ENCODE data around the gene FIZ1.
A peak's percentile ranks its signal among the peaks of the same experiment; 100 is the strongest.

Gene FIZ1

DNA sequence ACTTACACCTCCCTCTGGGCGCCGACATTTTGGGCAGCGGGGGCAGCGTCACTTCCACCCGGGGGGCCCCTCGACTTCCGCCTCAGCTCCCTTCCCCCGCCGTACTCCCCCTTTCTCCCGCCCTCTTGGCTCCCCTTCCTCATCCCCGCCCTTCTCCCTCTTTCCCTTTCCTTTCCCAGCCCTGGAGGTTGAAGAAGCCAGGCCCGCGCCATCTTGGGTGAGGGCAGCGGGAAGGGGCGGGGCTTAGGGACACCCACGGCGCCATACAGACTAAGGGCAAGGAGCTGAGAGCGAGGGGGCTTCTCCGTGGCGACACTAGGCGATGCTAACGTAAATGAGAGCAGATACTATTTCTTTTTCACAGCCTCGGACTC lies at the start of gene FIZ1:
Gene FIZ1, minus strand, starts transcription at position 50 of the 374 bp plus-strand sequence. CDS start 1,652 bp downstream, outside the sequence.
- peak; percentile 95 for DNase-seq

DNA sequence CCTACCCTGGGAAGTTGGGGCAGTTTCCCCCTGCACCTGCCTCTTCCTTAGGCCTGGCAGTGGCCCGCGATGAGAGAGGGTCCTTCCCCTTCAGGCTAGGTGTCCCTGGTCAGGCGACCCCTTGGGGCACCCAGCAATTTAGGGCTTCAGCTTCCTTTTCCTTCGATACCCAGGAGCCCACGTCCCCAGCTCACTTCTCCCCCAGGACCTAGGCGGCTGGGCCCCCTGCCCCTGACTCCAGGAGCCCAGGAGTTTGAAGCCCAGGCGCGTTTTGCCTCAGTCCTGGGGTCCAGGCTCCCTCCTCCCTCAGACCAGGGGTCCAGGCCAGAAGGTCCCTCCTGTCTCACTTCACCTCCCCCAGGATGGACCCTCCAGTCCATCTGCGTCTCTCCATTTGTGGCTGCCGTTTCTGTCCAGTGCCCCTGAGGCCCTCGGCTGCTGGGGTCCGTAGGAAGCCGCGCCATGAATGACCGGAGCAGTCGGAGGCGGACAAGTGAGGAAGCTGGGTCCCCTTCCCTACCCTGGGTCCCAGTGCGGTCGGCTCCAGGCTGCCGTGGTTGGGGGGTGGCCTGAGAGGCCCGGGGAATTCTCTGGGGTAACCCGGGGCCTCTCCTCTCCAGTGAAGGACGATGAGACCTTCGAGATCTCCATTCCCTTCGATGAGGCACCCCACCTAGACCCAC lies 49.4 kb upstream of the FIZ1 start:
- no peak for DNase-seq

DNA sequence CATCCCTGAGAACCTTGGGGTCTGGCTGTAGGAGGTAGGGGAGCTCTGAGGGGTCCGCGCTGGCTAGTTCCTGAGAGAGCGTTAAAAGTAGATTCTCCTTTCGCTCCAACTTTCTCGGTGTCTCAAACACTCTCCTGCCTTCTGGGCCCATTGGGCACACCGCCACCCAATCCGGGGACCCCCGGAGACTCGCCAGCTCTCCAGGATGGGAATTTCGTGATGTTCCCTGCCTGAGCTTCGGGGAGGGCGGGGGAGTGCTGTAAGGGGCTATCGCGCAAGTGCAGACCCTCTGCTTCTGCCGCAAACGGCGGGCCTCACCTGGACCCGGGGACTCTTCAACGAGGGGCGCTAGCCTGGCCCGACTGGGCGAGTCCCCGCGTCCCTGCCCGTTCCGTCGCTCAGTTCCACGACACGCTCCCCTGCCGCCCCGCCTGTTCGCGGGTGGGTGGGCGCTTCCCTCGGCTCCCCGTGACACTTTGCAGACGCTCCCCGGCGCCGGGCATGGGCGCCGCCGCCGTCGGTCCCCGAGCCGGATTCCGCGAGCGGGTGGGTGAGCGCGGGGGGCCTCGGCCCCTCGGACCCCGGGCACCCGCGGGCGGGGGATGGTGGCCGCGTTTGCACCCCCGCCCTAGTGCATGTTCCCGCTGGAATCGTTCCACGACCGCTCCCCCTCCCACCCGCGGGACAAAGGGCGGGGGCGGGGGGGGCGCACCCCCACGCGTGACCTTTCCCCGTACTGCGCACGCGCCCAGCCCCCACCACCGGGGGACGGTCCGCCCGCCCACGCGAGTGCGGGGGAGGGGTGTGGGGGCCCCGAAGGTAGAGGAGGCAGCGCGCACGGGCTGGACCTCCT lies 48.6 kb upstream of the FIZ1 start, which contains the start of gene CCDC106:
Gene CCDC106, plus strand, starts transcription at position 481 of the 853 bp plus-strand sequence. CDS start 835 bp downstream, outside the sequence.
- DNase-seq = peak; percentile 28

GRCh38 chr19:55646889-55647731 lies 47.8 kb upstream of the FIZ1 start:
- no peak for DNase-seq

DNA sequence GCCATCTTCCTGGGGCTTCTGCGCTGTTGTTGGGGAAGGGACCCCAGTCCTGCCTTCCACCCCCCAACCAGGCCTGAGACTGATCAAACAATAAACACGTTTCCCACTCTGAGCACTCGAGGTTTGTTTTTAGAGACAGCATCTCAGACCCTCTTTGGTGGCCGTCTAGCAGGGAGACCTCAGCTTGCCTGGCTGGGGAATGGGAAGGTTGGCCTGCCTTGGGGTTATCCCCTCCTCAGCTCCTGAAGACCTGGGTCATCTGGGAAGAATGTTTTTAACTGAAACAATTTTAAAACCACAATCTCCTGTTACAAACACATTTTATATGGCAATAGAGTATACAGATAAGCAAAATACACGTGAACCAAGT lies 46.2 kb upstream of the FIZ1 start:
- DNase-seq = no peak

- DNase-seq = no peak
Observed at GRCh38 chr19:55644842-55645511, 45.7 kb upstream of the FIZ1 start.

DNA sequence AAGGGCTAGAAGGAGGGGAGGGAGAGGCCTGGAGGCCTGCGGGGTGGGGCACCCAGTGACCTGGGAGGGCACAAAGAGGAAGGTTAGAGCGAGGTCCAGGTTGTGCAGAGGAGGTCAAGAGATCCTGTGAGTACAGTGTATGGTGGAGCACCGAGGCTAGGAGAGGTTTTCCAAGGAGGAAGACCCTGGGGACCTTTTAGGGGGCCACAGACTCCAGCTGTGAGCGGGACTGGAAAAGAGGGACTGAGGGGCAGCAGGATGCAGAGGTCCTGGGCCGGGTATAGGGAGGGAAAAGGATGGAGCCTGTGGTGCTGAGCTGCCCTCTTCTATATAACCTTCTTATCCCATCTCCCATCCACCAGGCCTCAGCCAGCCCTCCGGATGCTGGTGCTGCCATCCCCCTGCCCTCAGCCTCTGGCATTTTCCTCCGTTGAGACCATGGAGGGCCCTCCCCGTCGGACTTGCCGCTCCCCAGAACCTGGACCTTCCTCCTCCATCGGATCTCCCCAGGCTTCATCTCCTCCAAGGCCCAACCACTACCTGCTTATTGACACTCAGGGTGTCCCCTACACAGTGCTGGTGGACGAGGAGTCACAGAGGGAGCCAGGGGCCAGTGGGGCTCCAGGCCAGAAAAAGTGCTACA lies 45.0 kb upstream of the FIZ1 start:
- no peak for DNase-seq

DNA sequence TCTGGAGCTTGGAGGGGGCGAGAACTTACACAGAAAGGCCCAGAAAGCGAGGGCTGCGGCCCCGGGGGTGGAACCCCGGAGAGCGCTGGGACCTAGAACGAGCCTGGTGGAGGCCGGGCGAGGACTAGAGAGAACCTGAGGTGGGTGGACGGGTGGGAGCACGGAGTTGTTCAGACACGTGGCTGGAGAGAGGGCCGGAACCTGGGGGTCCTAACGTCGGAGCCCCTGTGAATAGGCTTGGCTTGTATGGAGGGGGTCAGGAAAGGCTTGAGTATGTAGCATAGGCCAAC lies 44.5 kb upstream of the FIZ1 start:
- no peak for DNase-seq

- DNase-seq = no peak
Observed at GRCh38 chr19:55643003-55643886, 43.9 kb upstream of the FIZ1 start, which contains the start of gene ZNF581. TSS of gene ZNF581 (plus strand) at chr19:55643649. CDS start at chr19:55644572, 923 bp downstream.

DNA sequence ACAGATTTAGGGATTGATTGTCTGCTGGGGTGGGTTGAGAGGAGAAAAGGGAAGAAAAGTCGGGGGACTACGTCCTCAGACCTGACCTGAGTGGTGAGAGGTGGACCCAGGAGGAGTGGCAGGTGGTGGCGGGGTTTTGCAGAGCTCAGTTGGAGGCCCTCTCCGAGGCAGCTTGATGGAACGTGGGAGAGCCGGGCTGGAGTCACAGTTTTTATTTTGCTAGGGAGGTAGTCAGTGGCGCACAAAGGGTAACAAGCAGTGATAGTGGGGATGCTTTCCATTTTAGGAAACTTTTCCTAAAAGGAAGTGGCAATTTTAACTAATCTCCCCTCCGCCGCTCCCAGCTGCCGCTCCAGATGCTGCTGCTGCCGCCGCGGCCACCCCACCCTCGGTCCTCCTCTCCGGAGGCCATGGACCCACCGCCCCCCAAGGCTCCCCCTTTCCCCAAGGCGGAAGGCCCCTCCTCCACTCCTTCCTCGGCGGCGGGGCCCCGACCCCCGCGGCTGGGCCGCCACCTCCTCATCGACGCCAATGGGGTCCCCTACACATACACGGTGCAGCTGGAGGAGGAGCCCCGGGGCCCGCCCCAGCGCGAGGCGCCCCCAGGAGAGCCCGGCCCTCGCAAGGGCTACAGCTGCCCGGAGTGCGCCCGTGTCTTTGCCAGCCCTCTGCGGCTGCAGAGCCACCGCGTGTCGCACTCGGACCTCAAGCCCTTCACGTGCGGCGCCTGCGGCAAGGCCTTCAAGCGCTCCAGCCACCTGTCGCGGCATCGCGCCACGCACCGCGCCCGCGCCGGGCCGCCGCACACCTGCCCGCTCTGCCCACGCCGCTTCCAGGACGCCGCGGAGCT lies 43.1 kb upstream of the FIZ1 start:
- no peak for DNase-seq

DNA sequence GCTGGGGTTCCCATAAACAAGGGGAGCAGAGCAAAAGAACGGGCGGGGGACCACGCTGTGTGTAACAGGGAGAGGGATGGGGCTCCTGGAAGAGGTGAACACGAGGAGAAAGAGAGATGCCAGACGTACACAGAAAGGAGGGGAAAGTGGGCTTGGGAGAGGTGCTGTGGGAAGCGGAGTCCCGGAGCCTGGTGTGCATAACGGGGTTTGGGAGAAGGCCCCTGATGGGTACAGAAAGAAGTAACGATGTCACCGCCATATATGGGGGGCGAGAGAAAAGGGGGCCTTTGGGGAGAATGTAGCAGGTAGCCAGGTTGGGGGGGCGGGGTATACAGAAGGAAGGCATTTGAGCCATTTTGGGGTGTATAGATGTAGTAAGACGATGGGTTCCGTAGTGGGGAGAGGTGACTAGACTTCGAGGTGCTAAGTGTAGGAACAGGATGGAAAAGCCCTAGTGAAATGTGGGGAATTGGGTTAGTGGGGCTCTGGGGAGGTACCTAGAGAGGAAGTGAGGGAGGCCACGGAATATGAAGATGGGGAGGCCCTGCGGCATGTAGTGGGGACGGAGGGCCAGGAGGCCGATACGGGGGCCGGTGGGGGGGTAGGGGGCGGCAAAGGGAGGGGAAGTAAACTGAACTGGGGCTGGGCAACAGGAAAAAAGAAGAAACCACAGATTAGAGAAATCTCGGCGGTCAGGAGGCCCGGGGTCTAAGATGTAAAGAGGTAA lies 42.3 kb upstream of the FIZ1 start:
- no peak for DNase-seq

DNA sequence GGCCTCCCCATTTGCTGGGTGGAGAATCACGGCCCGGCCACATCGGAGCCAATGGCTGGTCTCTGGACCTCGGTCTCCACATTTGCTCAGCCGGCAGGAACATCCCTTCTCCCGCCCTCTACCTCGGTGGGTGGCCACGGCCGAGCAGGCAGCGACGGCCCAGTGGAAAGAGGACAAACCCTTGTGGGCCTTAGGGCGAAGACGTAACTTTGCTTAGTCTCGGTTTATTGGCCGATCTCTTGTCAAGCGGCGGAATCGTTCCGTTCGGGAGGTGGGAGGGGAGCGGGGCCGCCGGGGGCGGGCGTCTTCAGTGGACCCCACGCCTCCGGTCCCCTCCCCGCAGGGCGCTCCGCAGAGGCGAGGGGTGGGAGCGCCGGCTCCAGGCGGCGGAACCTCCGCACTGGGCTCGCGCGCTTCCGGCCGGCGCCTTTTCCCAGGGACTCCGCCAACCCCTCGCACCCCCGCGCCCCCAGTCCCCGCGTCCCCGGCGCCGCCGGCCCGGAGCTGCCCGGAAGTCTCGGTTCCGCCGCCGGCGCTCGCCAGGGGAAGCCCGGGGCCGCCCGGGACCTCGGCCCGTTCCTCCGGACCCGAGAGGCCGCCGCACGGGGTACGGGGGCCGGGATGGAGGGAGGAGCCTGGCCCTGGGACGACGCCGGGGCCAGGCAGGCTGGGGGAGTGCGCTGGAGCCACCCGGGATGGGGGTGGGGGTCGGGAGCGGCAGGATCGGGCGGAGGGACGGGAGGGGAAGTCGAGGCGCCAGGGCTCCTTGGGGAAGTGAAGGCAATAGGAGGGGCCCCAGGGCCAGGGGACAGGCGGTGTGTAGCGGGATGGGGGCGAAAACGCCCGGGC lies 41.5 kb upstream of the FIZ1 start, which contains the start of gene ZNF580:
Gene ZNF580, plus strand, starts transcription at position 426 of the 849 bp plus-strand sequence. CDS start 1,507 bp downstream, outside the sequence.
- DNase-seq = no peak

DNA sequence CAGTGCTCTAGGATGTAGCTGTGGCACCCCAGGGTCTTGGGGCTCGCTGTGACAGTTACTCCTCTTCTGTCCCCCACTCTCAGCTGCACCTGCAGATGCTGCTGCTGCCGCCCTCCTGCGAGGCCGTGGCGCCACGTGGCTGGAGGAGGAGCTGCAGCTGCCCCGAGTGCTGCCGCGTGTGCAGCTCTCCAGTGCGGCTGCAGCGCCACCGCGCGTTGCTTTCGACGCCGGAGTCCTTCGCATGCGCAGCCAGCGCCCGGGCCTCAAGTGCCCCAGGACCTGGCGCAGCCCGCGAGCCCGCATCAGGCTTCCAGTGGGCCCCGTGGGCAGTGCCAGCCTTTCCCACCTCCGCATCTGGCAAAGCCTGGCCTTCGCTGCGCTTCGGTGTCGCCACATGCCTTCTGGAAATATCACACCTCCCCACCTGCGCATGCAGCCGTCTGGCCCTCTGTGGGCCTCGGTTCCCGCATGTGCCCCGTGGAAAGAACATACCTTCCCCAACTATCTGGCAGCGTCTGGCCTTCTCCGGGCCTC lies 40.8 kb upstream of the FIZ1 start:
- no peak for DNase-seq

DNA sequence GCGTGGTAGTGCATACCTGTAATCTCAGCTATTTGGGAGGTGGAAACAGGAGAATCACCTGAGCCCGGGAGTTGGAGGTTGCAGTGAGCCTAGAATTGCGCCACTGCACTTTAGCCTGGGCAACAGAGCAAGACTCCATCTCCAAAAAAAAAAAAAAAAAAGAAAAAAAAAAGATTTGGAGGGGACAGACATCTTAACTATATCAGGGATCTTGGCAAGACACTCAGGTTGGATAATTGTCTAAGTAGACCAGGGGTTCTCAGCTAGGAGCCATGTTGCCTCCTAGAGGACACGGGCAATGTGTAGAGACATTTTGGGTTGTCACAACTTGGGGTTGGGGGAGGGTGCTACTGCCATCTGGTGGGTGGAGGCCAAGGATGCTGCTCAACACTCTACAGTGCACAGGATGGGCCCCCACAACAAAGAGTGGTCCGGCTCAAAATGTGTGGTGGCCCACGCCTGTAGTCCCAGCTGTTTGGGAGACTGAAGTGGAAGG lies 39.6 kb upstream of the FIZ1 start:
- peak; percentile 6 for DNase-seq

- no peak for DNase-seq
Observed at GRCh38 chr19:55637534-55637933, 38.2 kb upstream of the FIZ1 start.

DNA sequence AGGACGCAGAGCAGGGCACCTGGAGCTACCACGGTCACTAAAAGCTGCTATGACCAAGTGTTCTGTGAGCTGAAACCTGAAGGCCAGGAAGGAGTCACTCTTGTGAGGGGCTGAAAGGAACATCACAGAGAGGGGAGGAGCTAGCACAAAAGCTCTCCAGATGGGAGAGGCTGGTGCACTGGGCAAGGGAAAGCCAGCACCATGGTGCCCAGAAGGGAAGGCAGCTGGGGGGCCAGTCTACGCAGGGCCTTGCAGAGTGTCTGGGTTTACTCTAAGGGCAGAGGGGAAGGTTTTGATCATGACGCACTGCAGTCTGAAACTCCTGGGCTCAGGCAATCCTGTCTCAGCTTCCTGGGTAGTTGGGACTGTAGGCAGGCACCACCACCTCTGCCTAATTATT lies 37.4 kb upstream of the FIZ1 start:
- DNase-seq = no peak

DNA sequence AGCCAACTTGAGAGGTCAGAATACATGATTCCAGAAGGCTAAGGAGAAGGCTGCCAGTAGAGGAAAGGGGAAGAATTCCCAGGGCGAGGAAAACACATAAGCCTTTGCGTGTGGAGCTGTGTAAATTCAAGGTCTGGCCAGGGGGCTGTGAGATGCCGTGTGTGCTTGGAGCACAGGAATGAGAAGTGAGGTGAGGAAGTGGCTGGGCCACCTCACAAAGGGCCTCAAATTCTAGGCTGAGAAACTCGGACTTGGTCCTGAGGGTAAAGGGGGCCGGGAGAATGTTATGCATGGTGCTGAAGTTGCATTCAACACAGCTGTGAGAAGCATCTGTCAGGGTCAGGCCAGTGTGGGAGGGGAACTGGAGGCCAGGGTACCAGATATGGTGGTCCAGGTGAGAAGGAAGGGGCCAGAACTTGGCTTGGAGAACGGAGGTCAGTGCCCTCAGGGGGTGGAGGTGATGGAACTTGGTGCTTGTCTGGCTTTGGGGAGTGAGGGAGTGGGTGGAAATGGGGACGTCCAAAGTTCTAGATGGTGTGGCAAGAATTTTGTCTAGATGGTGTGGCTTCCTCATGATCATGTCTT lies 36.6 kb upstream of the FIZ1 start:
- DNase-seq = no peak

- no peak for DNase-seq
Observed at GRCh38 chr19:55635334-55635717, 36.0 kb upstream of the FIZ1 start.
